ENCODE results near the gene MED13L.
"Not testable (repeated sequence)": the region's sequence is repeated elsewhere in the genome, so short reads cannot be mapped to it uniquely, and the experiment has no call there.

The MED13L gene

DNA sequence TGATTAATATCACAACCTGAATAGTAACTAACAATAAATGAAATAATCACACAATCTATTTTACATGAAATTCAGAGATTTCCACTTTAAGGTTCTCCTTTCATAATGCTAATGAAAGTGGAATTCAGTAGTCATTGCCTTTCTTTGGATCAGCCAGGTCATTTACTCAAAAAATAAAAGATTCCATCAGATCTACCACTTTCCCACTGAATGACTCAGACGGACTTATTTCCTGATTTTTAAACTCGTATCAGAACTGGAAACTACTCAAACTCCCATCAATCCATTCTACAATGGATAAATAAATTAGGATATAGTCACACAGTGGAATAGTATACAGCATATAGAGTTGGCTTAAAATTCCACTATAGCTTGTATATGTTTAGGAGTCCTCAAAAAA, 237.1 kb downstream of the MED13L start:
- no peak for DNase-seq (ENCODE audit: low read depth)
- TF ChIP-seq, protein P1, sequence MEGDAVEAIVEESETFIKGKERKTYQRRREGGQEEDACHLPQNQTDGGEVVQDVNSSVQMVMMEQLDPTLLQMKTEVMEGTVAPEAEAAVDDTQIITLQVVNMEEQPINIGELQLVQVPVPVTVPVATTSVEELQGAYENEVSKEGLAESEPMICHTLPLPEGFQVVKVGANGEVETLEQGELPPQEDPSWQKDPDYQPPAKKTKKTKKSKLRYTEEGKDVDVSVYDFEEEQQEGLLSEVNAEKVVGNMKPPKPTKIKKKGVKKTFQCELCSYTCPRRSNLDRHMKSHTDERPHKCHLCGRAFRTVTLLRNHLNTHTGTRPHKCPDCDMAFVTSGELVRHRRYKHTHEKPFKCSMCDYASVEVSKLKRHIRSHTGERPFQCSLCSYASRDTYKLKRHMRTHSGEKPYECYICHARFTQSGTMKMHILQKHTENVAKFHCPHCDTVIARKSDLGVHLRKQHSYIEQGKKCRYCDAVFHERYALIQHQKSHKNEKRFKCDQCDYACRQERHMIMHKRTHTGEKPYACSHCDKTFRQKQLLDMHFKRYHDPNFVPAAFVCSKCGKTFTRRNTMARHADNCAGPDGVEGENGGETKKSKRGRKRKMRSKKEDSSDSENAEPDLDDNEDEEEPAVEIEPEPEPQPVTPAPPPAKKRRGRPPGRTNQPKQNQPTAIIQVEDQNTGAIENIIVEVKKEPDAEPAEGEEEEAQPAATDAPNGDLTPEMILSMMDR (IDR thresholded peaks at IDR 0.05; ENCODE audit: low read depth, low read length, missing control alignments) = no peak

DNA sequence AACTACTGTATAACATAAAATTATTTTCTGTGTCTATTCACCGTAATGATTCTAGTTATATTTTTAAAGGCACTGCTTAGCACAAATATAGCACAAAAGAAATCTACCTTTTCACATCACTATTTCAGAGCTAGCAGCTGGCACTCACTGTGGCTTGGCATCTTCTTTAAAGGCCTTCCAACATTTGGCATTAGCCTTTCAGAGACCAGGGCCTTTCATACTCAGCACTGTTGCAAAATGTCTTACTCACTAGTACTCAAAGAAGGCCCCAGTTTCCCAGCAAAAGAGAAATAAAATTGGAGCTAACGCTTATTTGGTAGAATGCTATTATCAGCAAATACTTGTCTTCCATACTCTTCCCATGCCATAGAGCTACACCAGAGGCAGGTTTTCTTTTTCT, 238.4 kb downstream of the MED13L start:
- TF ChIP-seq, protein P1 (IDR thresholded peaks at IDR 0.05; ENCODE audit: low read depth, low read length, missing control alignments) = no peak
- no peak overlapping the region for H3K4me3 ChIP-seq (ENCODE audit: low read depth, low read length)
- DNase-seq (ENCODE audit: low read depth) = no peak

More for the DNA sequence above, 237.1 kb downstream of the MED13L start:
- H3K4me3 ChIP-seq (ENCODE audit: low read depth, low read length) = no peak overlapping the region

DNA sequence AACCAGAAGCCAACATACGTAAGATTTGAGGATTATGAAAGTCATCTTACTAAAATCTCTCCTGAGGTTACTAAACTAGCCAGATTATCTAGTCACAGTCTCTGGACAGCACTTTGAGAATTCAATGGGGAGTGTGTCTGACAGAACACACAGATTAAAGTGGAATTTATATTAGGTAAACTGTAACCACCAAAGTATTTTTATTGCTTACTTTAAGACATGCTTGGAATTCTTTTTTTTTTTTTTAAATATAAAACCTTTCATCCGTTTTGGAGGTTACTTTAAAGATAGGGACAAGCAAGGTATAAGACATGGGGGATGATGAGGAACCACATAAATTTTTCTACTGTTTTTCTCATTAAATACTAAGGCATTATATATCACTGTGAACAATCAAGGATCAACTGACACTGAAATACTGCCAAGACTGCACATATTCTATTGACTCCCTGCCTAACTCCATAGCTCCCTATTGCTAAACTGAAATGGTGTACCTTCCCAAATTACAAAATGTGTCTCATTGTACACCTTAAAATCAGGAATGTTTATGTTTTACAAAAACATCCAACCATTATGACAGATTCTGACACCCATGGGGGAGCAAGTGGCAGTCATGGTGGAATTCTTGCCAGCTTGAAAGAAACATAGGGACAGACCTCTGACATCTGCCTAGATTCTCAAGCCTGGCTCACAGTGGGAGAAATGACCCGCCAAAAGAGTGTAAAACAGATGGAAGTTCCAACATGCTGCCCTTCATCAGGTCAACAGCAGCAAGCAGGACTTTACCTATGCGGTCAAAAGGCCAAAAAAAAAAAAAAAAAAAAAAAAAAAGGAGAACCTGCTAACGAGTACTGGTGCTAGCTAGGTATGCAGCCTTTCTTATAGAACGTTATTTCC, 239.3 kb downstream of the MED13L start:
- no peak overlapping the region for H3K4me3 ChIP-seq (ENCODE audit: low read depth, low read length)
- DNase-seq (ENCODE audit: low read depth) = no peak
- TF ChIP-seq, protein P1 (IDR thresholded peaks at IDR 0.05; ENCODE audit: low read depth, low read length, missing control alignments) = no peak

DNA sequence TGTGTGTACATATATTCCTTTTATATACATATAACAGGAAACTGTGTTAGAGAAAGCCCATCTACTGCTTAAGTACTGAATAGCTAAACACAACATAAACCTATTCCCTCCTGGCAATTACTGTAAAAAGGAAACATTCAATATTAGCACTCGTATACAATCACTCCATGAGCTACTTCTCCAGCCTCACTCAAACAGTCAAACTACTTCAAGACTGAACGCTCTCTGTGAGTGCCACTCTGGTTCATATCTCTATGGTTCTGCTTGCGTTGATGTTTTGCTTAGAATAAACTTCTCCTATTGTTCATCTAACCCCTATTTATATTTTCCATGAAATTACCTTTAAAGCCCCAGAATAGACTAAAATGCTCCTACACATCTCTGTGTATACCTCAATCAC, 243.7 kb downstream of the MED13L start:
- H3K4me3 ChIP-seq (ENCODE audit: low read depth, low read length) = no peak overlapping the region
- no peak for DNase-seq (ENCODE audit: low read depth)
- TF ChIP-seq, protein P1 (IDR thresholded peaks at IDR 0.05; ENCODE audit: low read depth, low read length, missing control alignments) = no peak

DNA sequence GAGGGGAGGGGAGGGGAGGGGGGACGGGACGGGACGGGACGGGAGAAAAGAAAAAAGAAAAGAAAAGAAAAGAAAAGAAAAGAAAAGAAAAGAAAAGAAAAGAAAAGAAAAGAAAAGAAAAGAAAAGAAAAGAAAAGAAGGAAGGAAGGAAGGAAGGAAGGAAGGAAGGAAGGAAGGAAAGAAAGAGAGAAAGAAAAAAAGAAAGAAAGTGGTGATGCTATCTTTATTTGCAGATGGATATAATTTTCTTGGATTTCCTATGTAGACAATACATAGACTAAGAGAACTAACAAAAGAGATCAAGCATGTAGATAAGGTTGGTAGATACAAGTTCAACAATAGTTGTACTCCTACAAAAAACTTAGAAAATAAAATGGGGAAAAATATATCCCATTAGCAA, 245.9 kb downstream of the MED13L start:
- not testable (repeated sequence) for DNase-seq (ENCODE audit: low read depth); H3K4me3 ChIP-seq (ENCODE audit: low read depth, low read length)

DNA sequence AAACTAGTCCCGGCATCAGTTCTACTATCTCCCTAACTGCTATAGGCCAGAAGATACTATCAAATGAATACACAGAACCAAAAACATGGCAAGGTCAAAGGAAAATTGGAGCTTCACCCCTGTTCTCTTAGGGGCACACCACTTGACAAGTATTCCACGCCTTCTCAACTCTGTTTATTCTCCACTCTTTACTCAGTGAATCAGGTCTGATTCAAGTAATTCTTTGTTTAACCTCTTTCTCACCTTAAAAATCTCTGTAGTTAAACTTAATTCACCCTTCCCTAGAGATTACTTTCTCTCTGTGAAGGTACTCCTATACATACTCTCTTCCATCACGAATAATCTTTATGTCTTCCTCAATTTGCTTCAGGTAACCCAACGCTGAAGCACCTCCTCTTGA, 248.9 kb downstream of the MED13L start:
- H3K4me3 ChIP-seq (ENCODE audit: low read depth, low read length) = no peak overlapping the region
- DNase-seq (ENCODE audit: low read depth) = no peak
- TF ChIP-seq, protein P1 (IDR thresholded peaks at IDR 0.05; ENCODE audit: low read depth, low read length, missing control alignments) = no peak

DNA sequence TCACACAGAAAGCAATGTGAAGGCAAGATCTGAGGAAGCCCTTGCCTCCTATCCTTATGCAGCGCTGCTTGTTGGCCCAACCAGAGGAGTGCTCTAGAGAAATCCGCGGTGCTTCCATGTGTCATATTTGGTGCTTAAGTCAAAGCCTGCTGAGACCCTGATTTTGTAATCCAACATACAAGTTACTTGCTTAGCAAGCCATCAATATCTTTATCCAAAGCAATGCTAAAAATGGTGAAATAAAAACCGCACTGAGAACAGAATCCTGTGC, 250.0 kb downstream of the MED13L start:
- no peak for DNase-seq (ENCODE audit: low read depth)
- TF ChIP-seq, protein P1 (IDR thresholded peaks at IDR 0.05; ENCODE audit: low read depth, low read length, missing control alignments) = no peak
- H3K4me3 ChIP-seq (ENCODE audit: low read depth, low read length) = no peak overlapping the region

All from GM12864 (cell line).